ENCODE results near the gene RMC1. TPM values are rescaled to one million over a fixed set of nuclear protein-coding genes. Genes with fewer than 3 reads are reported as not detected.
"Not testable (repeated sequence)": the region's sequence is repeated elsewhere in the genome, so short reads cannot be mapped to it uniquely, and the experiment has no call there.

RMC1 gene
- total RNA-seq, 1 donor from 2014 or later: 14.6 TPM

DNA sequence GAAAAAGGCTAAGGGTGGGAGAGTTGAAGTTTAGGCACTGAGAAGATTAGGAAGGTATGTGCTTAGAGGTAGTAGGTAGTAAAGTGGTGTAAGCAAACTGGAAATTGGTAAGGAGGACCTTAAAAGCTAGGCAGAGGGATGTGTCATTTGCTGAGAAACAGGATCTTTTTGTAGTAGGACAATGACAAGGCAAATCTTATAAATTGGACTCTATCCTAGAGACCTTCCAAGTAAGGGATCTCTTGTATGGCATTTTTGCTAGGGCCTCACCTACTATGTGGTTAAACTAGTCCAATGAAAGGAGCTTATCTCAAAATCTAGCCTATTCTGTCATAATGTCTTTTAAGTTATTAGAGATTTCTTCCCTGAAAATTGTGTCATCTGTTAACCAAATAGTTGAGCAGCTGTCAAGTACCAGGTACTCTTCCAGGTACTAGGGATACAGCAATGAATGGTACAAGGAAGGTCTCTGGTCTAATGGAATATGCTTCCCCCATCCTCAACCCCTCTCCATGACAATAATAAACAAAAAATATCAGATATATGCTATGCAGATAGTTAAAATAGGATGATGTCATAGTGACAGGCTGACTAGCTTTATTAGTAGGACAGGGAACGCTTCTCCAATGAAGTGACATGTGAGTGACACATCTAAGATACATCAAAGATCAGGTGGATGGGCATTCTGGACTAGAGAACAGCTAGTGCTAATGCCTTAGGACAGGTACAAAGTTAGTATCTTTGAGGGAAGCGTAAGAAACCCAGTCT, 32.5 kb upstream of the RMC1 start:
- Histone ChIP-seq H3K9ac (ENCODE audit: low read depth in 1 of 3, low read length in 3 of 3) (no peak overlapping the region), H3K4me1 (ENCODE audit: control insufficient read depth in 3 of 3, insufficient read depth in 3 of 3, low read length in 3 of 3) (no peaks in the 10 kb centered on the region), H3K27me3 (ENCODE audit: control insufficient read depth in 3 of 3, insufficient read depth in 3 of 3, low read length in 3 of 3) (no peaks in the 10 kb centered on the region), H3K4me3 (ENCODE audit: low read length in 3 of 3) (no peak overlapping the region), H3K9me3 (ENCODE audit: control insufficient read depth in 3 of 3, low read length in 3 of 3) (no peaks in the 10 kb centered on the region), H3K36me3 (ENCODE audit: control insufficient read depth in 3 of 3, insufficient read depth in 3 of 3, low read length in 3 of 3) (peaks cover 50 to 68% (median 59%) of the 10 kb centered on the region in 3 donors), H3K27ac (ENCODE audit: low read depth, low read length) (no peak overlapping the region)

DNA sequence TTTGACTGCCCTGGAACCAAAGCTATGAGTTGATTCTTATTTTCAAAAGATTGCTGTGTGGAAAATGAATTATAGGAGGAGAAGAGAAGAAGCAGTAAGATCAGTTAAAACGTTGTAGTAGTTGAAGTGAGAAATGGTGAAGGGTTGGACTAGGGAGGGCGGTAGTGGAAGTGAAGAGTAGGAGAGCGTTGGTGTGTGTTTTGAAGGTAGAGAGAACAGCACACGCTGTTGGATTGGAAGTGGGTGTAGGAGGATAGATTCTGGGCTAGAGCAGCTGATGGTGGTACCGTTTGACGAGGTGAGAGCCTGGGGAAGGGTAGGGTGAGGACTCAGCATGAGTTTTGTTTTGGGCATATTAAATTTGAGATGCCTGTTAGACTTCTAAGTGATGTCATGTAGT, 31.8 kb upstream of the RMC1 start:
- H3K4me1 ChIP-seq (ENCODE audit: control insufficient read depth in 3 of 3, insufficient read depth in 3 of 3, low read length in 3 of 3): no peaks in the 10 kb centered on the region
- no peak overlapping the region for H3K4me3 ChIP-seq (ENCODE audit: low read length in 3 of 3)
- no peak overlapping the region for H3K9ac ChIP-seq (ENCODE audit: low read depth in 1 of 3, low read length in 3 of 3)
- peaks cover 53 to 68% (median 61%) of the 10 kb centered on the region in 3 donors for H3K36me3 ChIP-seq (ENCODE audit: control insufficient read depth in 3 of 3, insufficient read depth in 3 of 3, low read length in 3 of 3)
- H3K9me3 ChIP-seq (ENCODE audit: control insufficient read depth in 3 of 3, low read length in 3 of 3): no peaks in the 10 kb centered on the region
- H3K27me3 ChIP-seq (ENCODE audit: control insufficient read depth in 3 of 3, insufficient read depth in 3 of 3, low read length in 3 of 3): no peaks in the 10 kb centered on the region
- H3K27ac ChIP-seq (ENCODE audit: low read depth, low read length): no peak overlapping the region

DNA sequence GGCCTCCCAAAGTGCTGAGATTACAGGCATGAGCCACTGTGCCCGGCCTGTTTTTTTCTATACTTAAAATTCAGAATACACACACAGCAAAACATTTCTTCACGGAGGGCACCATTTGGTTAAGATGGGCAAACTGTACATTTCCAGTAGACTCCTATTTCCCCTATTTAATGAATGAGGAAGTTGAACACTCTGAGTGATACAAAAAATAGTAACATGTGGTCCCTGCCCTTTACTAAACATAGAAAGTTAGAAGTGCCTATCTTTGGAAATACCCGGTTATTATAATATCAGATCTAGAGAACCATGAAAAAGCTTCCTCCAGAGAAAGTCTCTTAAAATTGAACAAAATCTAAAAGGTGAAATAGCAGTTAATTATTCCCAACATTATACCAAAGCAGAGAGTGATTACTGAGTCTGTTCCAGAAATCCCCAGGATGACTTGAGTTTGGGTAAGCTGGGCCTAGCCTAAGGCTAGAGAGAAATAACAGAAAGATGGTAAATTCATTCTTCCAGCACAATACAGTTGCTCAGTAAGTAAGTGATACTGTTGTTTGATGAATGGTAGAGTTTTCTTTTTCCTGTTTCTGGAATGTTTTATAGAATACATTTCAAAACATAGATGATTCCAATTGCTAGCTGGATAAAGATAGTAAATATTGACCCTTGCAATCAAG, 23.3 kb upstream of the RMC1 start:
- Histone ChIP-seq H3K27me3 (ENCODE audit: control insufficient read depth in 3 of 3, insufficient read depth in 3 of 3, low read length in 3 of 3) (no peaks in the 10 kb centered on the region), H3K9me3 (ENCODE audit: control insufficient read depth in 3 of 3, low read length in 3 of 3) (no peaks in the 10 kb centered on the region), H3K36me3 (ENCODE audit: control insufficient read depth in 3 of 3, insufficient read depth in 3 of 3, low read length in 3 of 3) (peaks cover 40 to 63% (median 51%) of the 10 kb centered on the region in 3 donors), H3K4me1 (ENCODE audit: control insufficient read depth in 3 of 3, insufficient read depth in 3 of 3, low read length in 3 of 3) (no peaks in the 10 kb centered on the region), H3K9ac (ENCODE audit: low read depth in 1 of 3, low read length in 3 of 3) (no peak overlapping the region), H3K27ac (ENCODE audit: low read depth, low read length) (no peak overlapping the region), H3K4me3 (ENCODE audit: low read length in 3 of 3) (no peak overlapping the region)

DNA sequence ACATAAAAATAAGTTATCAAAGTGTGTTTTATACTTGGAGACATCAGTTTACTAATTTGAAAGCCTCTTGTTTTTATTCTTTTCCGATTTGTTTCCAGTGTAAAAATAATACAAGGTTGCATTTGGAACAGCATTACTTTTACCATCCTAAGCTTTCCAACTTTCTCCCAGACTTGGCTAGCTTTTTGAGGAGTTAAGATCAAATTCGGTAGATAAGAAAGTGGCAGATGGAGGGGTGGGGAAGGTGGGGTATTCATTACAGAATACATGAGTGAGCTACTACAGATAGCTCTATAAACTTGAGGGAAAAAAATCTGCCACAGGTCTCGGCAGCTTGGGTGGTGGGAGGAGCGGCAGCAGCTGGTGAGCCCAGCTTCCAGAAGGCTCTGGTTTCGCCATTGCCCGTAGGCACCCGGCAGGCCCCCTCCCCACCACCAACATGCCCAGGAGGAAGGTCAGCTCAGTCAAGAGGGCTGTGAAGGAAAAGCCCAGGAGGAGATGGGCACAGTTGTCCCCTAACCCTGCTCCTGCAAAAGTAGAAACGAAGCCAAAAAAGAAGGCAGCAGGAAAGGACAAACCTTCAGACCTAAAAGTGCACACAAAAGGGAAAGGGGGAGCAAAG, 18.6 kb upstream of the RMC1 start:
- Histone ChIP-seq H3K4me1 (ENCODE audit: control insufficient read depth in 3 of 3, insufficient read depth in 3 of 3, low read length in 3 of 3) (no peaks in the 10 kb centered on the region), H3K36me3 (ENCODE audit: control insufficient read depth in 3 of 3, insufficient read depth in 3 of 3, low read length in 3 of 3) (peaks cover 13 to 22% (median 20%) of the 10 kb centered on the region in 3 donors), H3K9ac (ENCODE audit: low read depth in 1 of 3, low read length in 3 of 3) (no peak overlapping the region), H3K27me3 (ENCODE audit: control insufficient read depth in 3 of 3, insufficient read depth in 3 of 3, low read length in 3 of 3) (no peaks in the 10 kb centered on the region), H3K4me3 (ENCODE audit: low read length in 3 of 3) (no peak overlapping the region), H3K27ac (ENCODE audit: low read depth, low read length) (no peak overlapping the region), H3K9me3 (ENCODE audit: control insufficient read depth in 3 of 3, low read length in 3 of 3) (no peaks in the 10 kb centered on the region)

DNA sequence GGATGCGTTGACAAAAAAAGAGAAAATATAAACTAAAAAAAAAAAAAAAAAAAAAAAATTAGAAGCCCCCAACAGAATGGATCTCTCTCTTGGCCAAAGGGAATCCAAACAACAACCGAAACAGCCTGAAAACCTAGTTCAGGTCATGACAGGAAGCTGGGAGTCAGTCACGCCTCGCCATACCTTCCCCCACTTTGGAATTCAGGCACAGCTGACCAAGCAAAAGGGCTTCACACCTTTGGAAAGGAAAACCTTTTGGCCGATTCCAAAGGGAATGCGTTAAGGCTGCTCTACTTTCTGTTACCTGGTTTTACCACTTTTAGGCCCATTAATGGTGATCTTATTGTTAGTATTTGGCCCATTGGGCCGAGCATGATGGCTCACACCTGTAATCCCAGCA, 17.9 kb upstream of the RMC1 start:
- H3K4me3 ChIP-seq (ENCODE audit: low read length in 3 of 3): no peak overlapping the region
- no peaks in the 10 kb centered on the region for H3K27me3 ChIP-seq (ENCODE audit: control insufficient read depth in 3 of 3, insufficient read depth in 3 of 3, low read length in 3 of 3)
- no peak overlapping the region for H3K9ac ChIP-seq (ENCODE audit: low read depth in 1 of 3, low read length in 3 of 3)
- peaks cover 8 to 15% (median 13%) of the 10 kb centered on the region in 3 donors for H3K36me3 ChIP-seq (ENCODE audit: control insufficient read depth in 3 of 3, insufficient read depth in 3 of 3, low read length in 3 of 3)
- H3K4me1 ChIP-seq (ENCODE audit: control insufficient read depth in 3 of 3, insufficient read depth in 3 of 3, low read length in 3 of 3): no peaks in the 10 kb centered on the region
- no peak overlapping the region for H3K27ac ChIP-seq (ENCODE audit: low read depth, low read length)
- H3K9me3 ChIP-seq (ENCODE audit: control insufficient read depth in 3 of 3, low read length in 3 of 3): no peaks in the 10 kb centered on the region

DNA sequence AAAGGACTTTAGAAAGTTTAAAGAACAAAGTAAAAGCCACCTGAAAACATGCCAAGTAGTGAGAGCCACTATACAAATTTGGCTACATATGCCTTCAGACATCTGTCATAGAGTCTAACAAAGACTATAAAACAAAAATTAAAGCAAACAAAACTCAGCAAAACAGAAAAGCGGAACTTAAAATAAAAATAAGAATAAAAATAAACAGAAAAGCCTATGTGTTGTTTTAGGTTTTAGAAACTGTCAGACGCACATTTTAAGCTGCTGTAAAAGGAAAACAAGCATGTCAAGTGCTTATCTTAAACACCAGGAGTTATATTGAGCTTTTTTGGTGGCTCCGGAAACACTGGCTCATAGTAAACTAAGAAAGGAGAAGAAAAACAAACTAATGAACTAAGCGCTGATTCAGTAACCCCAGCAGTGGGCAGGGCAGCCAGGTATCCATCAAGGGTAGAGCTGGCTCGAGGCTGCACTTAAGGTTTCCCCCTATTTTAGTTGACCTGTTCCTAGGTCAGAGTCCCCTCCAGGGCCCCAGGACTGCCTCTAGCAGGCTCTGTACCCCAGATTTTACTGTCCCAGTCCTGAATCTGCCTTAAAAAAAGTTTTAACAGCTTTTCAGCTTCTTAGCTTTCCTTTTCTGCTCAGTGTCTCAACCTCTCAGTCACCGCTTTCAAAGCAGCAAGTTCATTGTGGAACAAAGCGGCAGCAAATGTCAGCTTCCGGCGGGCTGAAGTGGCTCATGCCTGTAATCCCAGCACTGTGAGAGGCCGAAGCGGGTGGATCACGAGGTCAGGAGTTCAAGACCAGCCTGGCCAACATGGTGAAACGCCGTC, 15.4 kb upstream of the RMC1 start:
- H3K4me3 ChIP-seq (ENCODE audit: low read length in 3 of 3): no peak overlapping the region
- H3K27me3 ChIP-seq (ENCODE audit: control insufficient read depth in 3 of 3, insufficient read depth in 3 of 3, low read length in 3 of 3): no peaks in the 10 kb centered on the region
- no peaks in the 10 kb centered on the region for H3K9me3 ChIP-seq (ENCODE audit: control insufficient read depth in 3 of 3, low read length in 3 of 3)
- H3K36me3 ChIP-seq (ENCODE audit: control insufficient read depth in 3 of 3, insufficient read depth in 3 of 3, low read length in 3 of 3): peaks cover 0 to 2% (median 0%) of the 10 kb centered on the region in 3 donors
- no peaks in the 10 kb centered on the region for H3K4me1 ChIP-seq (ENCODE audit: control insufficient read depth in 3 of 3, insufficient read depth in 3 of 3, low read length in 3 of 3)
- H3K27ac ChIP-seq (ENCODE audit: low read depth, low read length): no peak overlapping the region
- H3K9ac ChIP-seq (ENCODE audit: low read depth in 1 of 3, low read length in 3 of 3): no peak overlapping the region

DNA sequence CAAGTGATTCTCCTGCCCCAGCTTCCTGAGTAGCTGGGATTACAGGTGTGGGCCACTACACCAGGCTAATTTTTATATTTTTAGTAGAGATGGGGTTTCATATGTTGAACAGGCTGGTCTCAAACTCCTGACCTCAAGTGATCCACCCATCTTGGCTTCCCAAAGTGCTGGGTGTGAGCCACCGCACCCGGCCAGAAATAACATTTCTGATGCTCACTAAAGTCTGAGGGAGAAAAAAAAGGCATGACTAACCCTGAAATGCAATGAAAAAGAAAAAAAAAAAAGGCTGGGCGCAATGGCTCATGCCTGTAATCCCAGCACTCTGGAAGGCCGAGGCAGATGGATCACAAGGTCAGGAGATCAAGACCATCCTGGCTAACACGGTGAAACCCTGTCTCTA, 13.7 kb upstream of the RMC1 start:
- not testable (repeated sequence) for H3K27me3 ChIP-seq (ENCODE audit: control insufficient read depth in 3 of 3, insufficient read depth in 3 of 3, low read length in 3 of 3); H3K4me3 ChIP-seq (ENCODE audit: low read length in 3 of 3); H3K36me3 ChIP-seq (ENCODE audit: control insufficient read depth in 3 of 3, insufficient read depth in 3 of 3, low read length in 3 of 3); H3K4me1 ChIP-seq (ENCODE audit: control insufficient read depth in 3 of 3, insufficient read depth in 3 of 3, low read length in 3 of 3); H3K9ac ChIP-seq (ENCODE audit: low read depth in 1 of 3, low read length in 3 of 3); H3K9me3 ChIP-seq (ENCODE audit: control insufficient read depth in 3 of 3, low read length in 3 of 3); H3K27ac ChIP-seq (ENCODE audit: low read depth, low read length)

DNA sequence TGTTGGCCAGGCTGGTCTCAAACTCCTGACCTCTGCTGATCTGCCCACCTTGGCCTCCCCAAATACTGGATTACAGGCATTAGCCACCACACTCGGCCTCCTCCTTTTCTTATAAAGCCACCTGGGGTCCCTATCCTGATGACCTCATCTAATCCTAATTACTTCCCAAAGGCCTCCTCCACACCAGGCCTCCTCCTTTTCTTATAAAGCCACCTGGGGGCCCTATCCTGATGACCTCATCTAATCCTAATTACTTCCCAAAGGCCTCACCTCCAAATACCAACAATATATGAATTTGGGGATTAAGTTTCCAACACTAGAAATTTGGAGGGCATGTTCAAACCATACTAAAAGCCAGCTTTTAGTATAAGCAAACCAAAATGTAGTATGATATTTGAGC, 9.7 kb upstream of the RMC1 start:
- Histone ChIP-seq H3K4me1 (ENCODE audit: control insufficient read depth in 3 of 3, insufficient read depth in 3 of 3, low read length in 3 of 3) (no peaks in the 10 kb centered on the region), H3K9ac (ENCODE audit: low read depth in 1 of 3, low read length in 3 of 3) (no peak overlapping the region), H3K4me3 (ENCODE audit: low read length in 3 of 3) (no peak overlapping the region), H3K27ac (ENCODE audit: low read depth, low read length) (no peak overlapping the region), H3K27me3 (ENCODE audit: control insufficient read depth in 3 of 3, insufficient read depth in 3 of 3, low read length in 3 of 3) (no peaks in the 10 kb centered on the region), H3K9me3 (ENCODE audit: control insufficient read depth in 3 of 3, low read length in 3 of 3) (no peaks in the 10 kb centered on the region), H3K36me3 (ENCODE audit: control insufficient read depth in 3 of 3, insufficient read depth in 3 of 3, low read length in 3 of 3) (no peaks in the 10 kb centered on the region)

DNA sequence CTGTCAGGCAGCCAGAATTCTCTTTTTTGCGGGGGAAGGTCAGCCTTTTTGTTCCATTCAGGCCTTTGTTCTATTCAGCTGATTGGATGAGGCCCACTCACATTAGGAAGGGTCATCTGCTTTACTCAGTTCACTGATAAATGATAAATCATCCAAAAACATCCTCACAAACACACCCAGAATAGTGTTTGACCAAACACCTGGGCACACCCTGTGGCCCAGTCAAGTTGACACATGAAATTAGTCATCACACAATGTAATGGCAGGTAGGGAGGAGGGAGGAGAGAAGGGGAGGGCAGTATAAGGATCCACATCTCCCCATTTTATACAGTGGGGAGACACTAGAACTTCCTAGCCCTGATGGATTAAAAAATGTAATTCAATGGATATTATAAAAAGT, 8.3 kb upstream of the RMC1 start:
- H3K27ac ChIP-seq (ENCODE audit: low read depth, low read length): no peak overlapping the region
- H3K9ac ChIP-seq (ENCODE audit: low read depth in 1 of 3, low read length in 3 of 3): no peak overlapping the region
- H3K4me3 ChIP-seq (ENCODE audit: low read length in 3 of 3): no peak overlapping the region
- H3K9me3 ChIP-seq (ENCODE audit: control insufficient read depth in 3 of 3, low read length in 3 of 3): no peaks in the 10 kb centered on the region
- no peaks in the 10 kb centered on the region for H3K27me3 ChIP-seq (ENCODE audit: control insufficient read depth in 3 of 3, insufficient read depth in 3 of 3, low read length in 3 of 3)
- no peaks in the 10 kb centered on the region for H3K36me3 ChIP-seq (ENCODE audit: control insufficient read depth in 3 of 3, insufficient read depth in 3 of 3, low read length in 3 of 3)
- no peaks in the 10 kb centered on the region for H3K4me1 ChIP-seq (ENCODE audit: control insufficient read depth in 3 of 3, insufficient read depth in 3 of 3, low read length in 3 of 3)

Data from skeletal muscle tissue (tissue), 4 donors.